Activated gamma-delta T cell (primary cell): Measurements from ENCODE around the gene MBTPS2.
"Not testable (repeated sequence)": the region's sequence is repeated elsewhere in the genome, so short reads cannot be mapped to it uniquely, and the experiment has no call there.

Source experiments
- DNase-seq: peaks from one replicate; lab custom pipeline; 2025; lab: John Stamatoyannopoulos, UW
- total RNA-seq, 2 donors: gene quantifications; one replicate each; lab custom pipeline; 2026; lab: John Stamatoyannopoulos, UW

The MBTPS2 gene
- 5.1 to 7.0 reads per million in 2 donors for total RNA-seq

- DNase-seq, result peak; percentile 50
These were observed at the start of gene MBTPS2 for GRCh38 chrX:21839334-21840192. TSS of gene MBTPS2 (plus strand) at chrX:21839617. CDS start at chrX:21839735, 118 bp downstream.

DNA sequence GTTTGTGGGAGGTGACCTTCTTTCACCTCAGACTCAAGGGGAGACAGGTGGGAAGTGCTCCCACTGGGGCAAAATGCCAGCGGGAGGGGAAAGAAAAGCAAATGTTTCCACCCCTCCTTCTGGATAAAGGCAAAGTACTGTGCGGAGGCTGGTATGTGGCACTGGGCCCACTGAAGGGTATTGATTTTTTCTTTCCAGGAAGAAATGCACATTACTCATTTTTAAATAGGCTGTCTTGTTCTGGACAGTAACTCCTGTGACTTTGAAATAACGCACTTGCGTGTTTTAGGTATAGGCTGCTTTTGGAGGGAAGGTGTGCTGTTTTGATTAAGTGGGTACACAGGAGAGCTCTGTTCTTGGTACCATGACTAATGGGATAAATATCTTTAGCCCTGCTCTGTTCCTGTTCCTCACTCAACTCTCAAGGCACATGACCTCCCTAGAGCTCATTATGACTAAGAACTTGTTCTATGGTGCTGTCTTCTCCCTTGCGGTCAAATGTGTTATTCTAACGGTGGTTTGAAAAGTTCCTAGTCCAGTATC lies 40.7 kb upstream of the MBTPS2 start:
- no peak for DNase-seq

- DNase-seq, result no peak
These were observed 39.6 kb upstream of the MBTPS2 start for GRCh38 chrX:21799767-21800166.

DNA sequence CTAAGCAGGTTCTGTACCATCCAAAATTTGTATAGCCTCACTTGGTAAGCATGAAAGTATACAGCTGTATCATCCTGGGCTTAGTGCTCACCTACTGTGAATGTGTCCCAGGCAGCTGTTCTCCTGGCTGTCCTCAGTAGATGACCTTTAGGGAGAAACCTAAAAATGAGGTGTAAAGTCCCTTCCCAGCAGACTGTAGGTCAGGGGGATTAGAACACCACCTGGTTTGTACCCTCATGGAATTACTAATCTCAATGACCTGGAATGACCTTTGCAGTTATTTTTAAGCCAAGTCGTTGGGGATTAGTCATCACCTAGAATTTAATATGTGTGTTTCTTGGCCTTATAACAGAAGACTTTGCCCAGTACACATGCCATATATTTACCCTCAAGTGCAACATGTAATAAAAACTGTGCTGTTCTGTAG lies 39.1 kb upstream of the MBTPS2 start:
- DNase-seq, result no peak

- no peak for DNase-seq
These were observed 37.3 kb upstream of the MBTPS2 start for GRCh38 chrX:21802054-21802670.

DNA sequence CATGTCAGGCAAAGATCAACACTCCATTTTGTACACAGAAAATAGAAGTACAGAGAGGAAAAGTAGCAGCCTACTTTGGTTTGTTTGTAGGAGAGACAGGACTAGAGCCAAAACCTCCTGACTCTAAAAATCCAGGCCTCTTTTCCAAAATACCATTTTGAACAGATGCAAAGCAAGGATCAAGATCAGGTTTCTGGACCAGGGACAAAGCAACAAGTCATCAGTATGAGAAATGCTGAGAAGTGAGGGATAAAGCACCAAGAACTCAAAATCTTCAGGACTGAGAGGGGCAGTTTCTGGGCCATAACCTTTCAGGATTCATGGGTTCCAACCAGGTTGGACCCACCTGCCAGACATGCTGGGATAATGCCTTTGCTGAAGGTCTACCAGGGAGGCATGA lies 36.6 kb upstream of the MBTPS2 start:
- DNase-seq, result no peak

GRCh38 chrX:21806691-21807090 lies 32.7 kb upstream of the MBTPS2 start:
- no peak for DNase-seq

GRCh38 chrX:21811832-21812231 lies 27.6 kb upstream of the MBTPS2 start:
- DNase-seq, result no peak

DNA sequence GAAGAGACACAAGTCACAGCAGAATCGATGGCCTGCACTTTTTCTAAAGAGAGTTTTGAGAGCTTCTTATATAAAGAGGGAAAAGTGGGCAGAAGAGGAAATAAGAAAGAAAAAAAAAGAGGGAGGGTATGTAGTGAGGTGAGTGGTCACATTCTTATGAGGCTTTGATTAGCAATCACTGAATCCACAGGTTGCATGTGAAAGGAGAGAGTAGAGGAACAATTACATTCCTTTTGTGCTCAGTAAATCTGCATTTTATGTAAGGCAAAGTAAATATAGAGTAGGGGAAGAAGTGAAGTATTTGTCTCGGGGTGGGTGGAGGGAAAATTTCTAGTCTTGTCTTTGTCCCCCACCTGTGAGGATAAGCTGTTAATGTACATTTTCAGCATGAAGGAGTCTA lies 26.8 kb upstream of the MBTPS2 start:
- no peak for DNase-seq

DNA sequence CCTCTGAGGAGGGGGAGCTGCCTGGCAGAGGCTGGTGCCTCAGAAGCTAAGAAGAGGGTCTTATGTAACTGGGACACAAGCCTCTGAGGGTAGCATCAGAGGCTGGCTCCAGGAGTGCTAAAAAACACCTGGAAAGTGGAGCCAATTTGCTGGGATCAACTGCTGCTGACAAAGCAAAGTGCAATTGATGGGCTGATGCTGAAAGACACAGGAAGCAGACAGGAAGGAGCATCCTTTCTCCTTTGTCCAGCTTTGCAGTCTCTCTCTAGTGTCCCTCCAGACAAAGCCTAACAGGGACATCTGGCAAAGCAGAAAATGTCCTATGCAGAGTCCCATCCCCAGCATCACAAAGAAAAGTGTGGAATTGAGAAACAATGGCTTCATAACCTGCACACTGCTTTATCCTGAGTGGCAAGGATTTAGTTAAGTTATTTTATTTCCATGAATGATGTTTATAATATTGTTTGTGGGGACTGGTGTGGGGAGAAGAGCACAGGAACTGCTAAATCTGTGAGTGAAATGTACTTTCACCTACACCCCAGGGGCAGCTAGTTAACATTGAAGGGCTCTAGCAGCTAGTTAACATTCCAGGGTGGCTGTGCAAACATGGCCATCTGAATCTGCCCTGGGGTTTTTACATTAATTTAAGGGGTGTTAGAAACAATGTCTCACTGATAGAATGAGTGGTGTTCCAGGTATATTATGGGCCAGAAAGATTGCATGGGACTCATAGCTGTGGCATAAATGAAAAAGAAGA lies 25.6 kb upstream of the MBTPS2 start:
- DNase-seq, result no peak

GRCh38 chrX:21816136-21816535 lies 23.3 kb upstream of the MBTPS2 start:
- DNase-seq, result no peak

DNA sequence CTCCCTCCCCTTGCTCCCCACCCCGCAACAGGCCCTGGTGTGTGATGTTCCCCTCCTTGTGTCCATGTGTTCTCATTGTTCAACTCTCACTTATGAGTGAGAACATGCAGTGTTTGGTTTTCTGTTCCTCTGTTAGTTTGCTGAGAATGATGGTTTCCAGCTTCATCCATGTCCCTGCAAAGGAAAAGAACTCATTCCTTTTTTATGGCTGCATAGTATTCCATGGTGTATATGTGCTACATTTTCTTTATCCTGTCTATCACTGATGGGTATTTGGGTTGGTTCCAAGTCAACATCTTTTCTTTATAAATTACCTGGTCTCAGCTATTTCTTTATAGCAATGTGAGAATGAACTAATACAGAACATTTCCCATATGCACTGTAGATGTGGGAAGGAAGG lies 19.2 kb upstream of the MBTPS2 start:
- not testable (repeated sequence) for DNase-seq

DNA sequence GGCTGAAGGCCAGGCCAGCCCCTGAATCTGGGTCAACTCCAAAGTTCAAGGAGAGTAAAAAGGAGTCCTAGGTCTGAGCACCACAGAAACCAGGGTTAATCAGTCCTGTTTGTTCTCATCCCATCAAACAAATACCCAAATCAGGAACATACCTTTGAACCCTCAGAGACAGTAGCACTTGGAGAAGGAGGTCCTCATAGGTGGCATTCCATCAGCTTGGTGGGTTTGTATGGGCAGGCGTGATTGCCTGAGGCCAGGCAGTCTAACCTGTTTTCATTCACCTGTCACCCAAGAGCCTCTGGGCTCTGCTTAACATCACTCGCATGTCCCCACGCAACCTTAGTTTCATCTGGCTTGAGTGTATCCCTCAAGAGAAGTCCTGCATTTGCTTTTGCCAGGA lies 17.5 kb upstream of the MBTPS2 start:
- no peak for DNase-seq

GRCh38 chrX:21831496-21831895 lies 7.9 kb upstream of the MBTPS2 start:
- DNase-seq, result no peak

- DNase-seq, result no peak
These were observed 2.4 kb upstream of the MBTPS2 start for GRCh38 chrX:21837056-21837455.

DNA sequence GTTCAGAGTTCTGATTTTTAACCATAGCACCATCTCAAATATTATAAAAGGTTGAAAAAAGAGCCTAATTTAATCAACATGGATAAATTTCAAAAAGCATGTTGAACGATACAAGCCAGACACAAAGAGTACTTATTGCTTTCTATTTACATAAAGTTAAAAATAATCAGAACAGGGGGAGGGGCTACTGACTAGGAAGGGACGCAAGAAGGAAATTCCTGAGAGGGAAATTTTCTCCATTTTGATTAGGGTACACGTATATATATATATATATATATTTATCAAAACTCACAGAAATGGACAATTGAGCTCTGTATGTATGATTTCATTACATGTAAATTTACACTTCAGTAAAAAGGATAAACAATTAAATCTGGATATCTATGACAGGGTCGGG lies 482 bp upstream of the MBTPS2 start:
- no peak for DNase-seq

DNA sequence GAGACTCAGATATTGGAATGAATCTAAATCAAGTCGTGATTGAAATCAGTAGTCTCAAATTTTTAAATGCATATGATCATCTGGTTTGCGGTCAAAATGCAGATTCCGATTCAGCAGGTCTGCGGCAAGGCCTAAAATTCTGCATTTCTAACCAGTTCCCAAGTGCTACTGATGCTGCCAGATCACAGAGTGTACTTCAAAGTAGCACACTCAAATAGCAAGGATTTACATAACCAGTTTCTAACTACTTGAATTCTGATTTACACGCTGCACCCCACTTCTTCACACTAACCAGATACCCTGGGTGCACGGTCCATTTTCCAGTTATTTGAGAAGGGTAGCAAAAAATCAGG lies 752 bp downstream of the MBTPS2 start:
- DNase-seq, result no peak

DNA sequence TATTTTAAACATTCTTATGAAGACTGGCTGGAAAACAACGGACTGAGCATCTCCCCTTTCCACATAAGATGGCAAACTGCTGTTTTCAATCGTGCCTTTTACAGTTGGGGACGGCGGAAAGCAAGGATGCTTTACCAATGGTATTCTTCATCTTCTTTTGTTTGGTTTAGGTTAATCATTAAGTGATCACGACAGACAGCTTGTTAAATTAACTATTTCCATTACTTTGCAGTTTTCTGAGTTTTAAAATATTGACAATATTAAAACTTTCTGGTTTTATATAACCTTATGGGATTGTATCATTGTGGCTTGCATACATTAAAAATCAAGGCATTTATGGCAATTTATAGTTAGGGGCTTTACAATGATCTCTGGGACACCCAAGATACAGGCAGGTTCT lies 3.8 kb downstream of the MBTPS2 start:
- no peak for DNase-seq

- no peak for DNase-seq
These were observed 5.7 kb downstream of the MBTPS2 start for GRCh38 chrX:21845096-21845495.

GRCh38 chrX:21847342-21847741 lies 7.9 kb downstream of the MBTPS2 start:
- DNase-seq, result no peak

GRCh38 chrX:21853578-21853977 lies 14.2 kb downstream of the MBTPS2 start:
- DNase-seq, result no peak

GRCh38 chrX:21855937-21856415 lies 16.6 kb downstream of the MBTPS2 start, which contains the start of gene YY2:
TSS of gene YY2 (plus strand) at chrX:21855987. CDS start at chrX:21856485, 498 bp downstream.
- no peak for DNase-seq
